ENCODE measurements around the gene TCEA3.

- TF ChIP-seq POLR2A (IDR thresholded peaks at IDR 0.05) (no peak), CTCF (IDR thresholded peaks at IDR 0.05) (no peak)
Observed at GRCh38 chr1:23431431-23431830, 6.9 kb upstream of the TCEA3 start.
